ENCODE data around the gene MRPL14.
"Not testable (repeated sequence)": the region's sequence is repeated elsewhere in the genome, so short reads cannot be mapped to it uniquely, and the experiment has no call there.

Gene MRPL14

GRCh38 chr6:44148306-44148705 is 21.1 kb upstream of the MRPL14 start:
- no peak overlapping the region for H3K27ac ChIP-seq
- TF ChIP-seq CTCF (conservative IDR thresholded peaks at IDR 0.05; ENCODE audit: low read depth, low read length), result no peak
- no peak overlapping the region for H2AFZ ChIP-seq (ENCODE audit: low read depth)
- no peaks in the 10 kb centered on the region for H3K36me3 ChIP-seq (ENCODE audit: insufficient read depth)
- H3K4me1 ChIP-seq (ENCODE audit: low read depth, poor library complexity, severe bottlenecking), result no peaks in the 10 kb centered on the region
- H3K4me2 ChIP-seq, result no peak overlapping the region
- no peak overlapping the region for H3K9ac ChIP-seq
- H3K27me3 ChIP-seq (ENCODE audit: insufficient read depth, low read depth), result no peaks in the 10 kb centered on the region
- no peak overlapping the region for H3K4me3 ChIP-seq (IDR thresholded peaks at IDR 0.05; ENCODE audit: insufficient read depth, low read depth, low read length)
- no peaks in the 10 kb centered on the region for H3K79me2 ChIP-seq (ENCODE audit: insufficient read depth, low read depth)
- H4K20me1 ChIP-seq (ENCODE audit: insufficient read depth), result no peaks in the 10 kb centered on the region

- no peaks in the 10 kb centered on the region for H3K36me3 ChIP-seq (ENCODE audit: insufficient read depth)
- H3K4me2 ChIP-seq, result no peak overlapping the region
- H3K9ac ChIP-seq, result no peak overlapping the region
- no peak overlapping the region for H2AFZ ChIP-seq (ENCODE audit: low read depth)
- H3K79me2 ChIP-seq (ENCODE audit: insufficient read depth, low read depth), result no peaks in the 10 kb centered on the region
- H3K27ac ChIP-seq, result no peak overlapping the region
- H4K20me1 ChIP-seq (ENCODE audit: insufficient read depth), result no peaks in the 10 kb centered on the region
- no peak overlapping the region for H3K4me3 ChIP-seq (IDR thresholded peaks at IDR 0.05; ENCODE audit: insufficient read depth, low read depth, low read length)
- H3K27me3 ChIP-seq (ENCODE audit: insufficient read depth, low read depth), result no peaks in the 10 kb centered on the region
- no peaks in the 10 kb centered on the region for H3K4me1 ChIP-seq (ENCODE audit: low read depth, poor library complexity, severe bottlenecking)
- TF ChIP-seq CTCF (conservative IDR thresholded peaks at IDR 0.05; ENCODE audit: low read depth, low read length), result no peak
Observed at GRCh38 chr6:44147256-44147655, 20.0 kb upstream of the MRPL14 start.

GRCh38 chr6:44146685-44147084 is 19.4 kb upstream of the MRPL14 start:
- no peaks in the 10 kb centered on the region for H3K79me2 ChIP-seq (ENCODE audit: insufficient read depth, low read depth)
- no peaks in the 10 kb centered on the region for H3K36me3 ChIP-seq (ENCODE audit: insufficient read depth)
- H3K27me3 ChIP-seq (ENCODE audit: insufficient read depth, low read depth), result no peaks in the 10 kb centered on the region
- TF ChIP-seq CTCF (conservative IDR thresholded peaks at IDR 0.05; ENCODE audit: low read depth, low read length), result no peak
- no peak overlapping the region for H2AFZ ChIP-seq (ENCODE audit: low read depth)
- no peak overlapping the region for H3K4me2 ChIP-seq
- H4K20me1 ChIP-seq (ENCODE audit: insufficient read depth), result no peaks in the 10 kb centered on the region
- no peaks in the 10 kb centered on the region for H3K4me1 ChIP-seq (ENCODE audit: low read depth, poor library complexity, severe bottlenecking)
- H3K27ac ChIP-seq, result no peak overlapping the region
- no peak overlapping the region for H3K9ac ChIP-seq
- no peak overlapping the region for H3K4me3 ChIP-seq (IDR thresholded peaks at IDR 0.05; ENCODE audit: insufficient read depth, low read depth, low read length)

- H3K4me1 ChIP-seq (ENCODE audit: low read depth, poor library complexity, severe bottlenecking), result no peaks in the 10 kb centered on the region
- H3K4me2 ChIP-seq, result no peak overlapping the region
- no peaks in the 10 kb centered on the region for H3K79me2 ChIP-seq (ENCODE audit: insufficient read depth, low read depth)
- no peak overlapping the region for H3K4me3 ChIP-seq (IDR thresholded peaks at IDR 0.05; ENCODE audit: insufficient read depth, low read depth, low read length)
- no peaks in the 10 kb centered on the region for H4K20me1 ChIP-seq (ENCODE audit: insufficient read depth)
- H2AFZ ChIP-seq (ENCODE audit: low read depth), result no peak overlapping the region
- no peaks in the 10 kb centered on the region for H3K27me3 ChIP-seq (ENCODE audit: insufficient read depth, low read depth)
- H3K36me3 ChIP-seq (ENCODE audit: insufficient read depth), result no peaks in the 10 kb centered on the region
- no peak overlapping the region for H3K27ac ChIP-seq
- no peak overlapping the region for H3K9ac ChIP-seq
- TF ChIP-seq CTCF (conservative IDR thresholded peaks at IDR 0.05; ENCODE audit: low read depth, low read length), result no peak
Observed at GRCh38 chr6:44145839-44146238, 18.6 kb upstream of the MRPL14 start.

GRCh38 chr6:44144536-44144935 is 17.3 kb upstream of the MRPL14 start:
- not testable (repeated sequence) for H3K4me1 ChIP-seq (ENCODE audit: low read depth, poor library complexity, severe bottlenecking); H3K27me3 ChIP-seq (ENCODE audit: insufficient read depth, low read depth); H4K20me1 ChIP-seq (ENCODE audit: insufficient read depth); H3K4me3 ChIP-seq (IDR thresholded peaks at IDR 0.05; ENCODE audit: insufficient read depth, low read depth, low read length); H3K4me2 ChIP-seq; H3K79me2 ChIP-seq (ENCODE audit: insufficient read depth, low read depth); H3K27ac ChIP-seq; H3K9ac ChIP-seq; H3K36me3 ChIP-seq (ENCODE audit: insufficient read depth); H2AFZ ChIP-seq (ENCODE audit: low read depth)

Measured in KMS-11 (cell line).